Measurements from ENCODE around the gene ST6GALNAC3.
A peak's percentile ranks its signal among the peaks of the same experiment; 100 is the strongest.

The ST6GALNAC3 gene

DNA sequence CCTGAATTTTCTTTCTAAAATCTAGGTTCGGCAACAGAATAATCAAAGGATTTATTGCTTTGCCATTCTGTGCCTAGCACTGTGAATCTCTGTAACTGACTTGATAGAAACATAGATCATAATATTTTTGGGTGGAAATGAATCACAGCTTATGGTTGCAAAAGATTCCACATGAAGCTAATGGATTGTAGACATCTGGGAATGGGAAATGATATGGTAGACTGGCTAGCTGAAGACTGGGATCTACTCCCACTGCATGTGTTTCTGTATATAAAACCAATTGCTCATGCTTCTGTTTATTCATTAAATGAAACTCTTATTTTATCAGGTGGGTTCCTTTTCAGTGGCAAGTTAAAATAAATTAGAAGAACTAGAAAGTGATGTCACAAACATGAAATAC is 395.6 kb downstream of the ST6GALNAC3 start:
- DNase-seq, result no peak

- DNase-seq, result no peak
Observed at GRCh38 chr1:76471536-76471935, 397.0 kb downstream of the ST6GALNAC3 start.

DNA sequence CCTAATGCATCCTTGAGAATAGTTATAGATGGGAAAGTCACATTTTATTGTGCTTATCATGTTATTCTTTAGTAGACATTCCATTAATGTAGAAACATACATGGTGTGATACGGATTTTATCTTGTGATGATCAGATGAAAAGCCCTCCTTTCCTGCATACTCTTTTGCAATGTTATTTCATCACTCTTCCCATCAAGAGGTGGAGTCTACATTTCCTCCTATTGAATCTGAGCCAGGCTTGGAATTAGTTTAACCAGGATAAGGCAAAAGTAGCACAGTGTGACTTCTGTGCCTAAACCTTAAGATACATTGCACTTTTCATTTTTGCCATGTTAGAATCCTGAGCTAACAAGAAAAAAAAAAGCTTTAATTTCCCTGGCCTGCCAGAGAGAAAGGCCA is 399.0 kb downstream of the ST6GALNAC3 start:
- DNase-seq, result no peak

DNA sequence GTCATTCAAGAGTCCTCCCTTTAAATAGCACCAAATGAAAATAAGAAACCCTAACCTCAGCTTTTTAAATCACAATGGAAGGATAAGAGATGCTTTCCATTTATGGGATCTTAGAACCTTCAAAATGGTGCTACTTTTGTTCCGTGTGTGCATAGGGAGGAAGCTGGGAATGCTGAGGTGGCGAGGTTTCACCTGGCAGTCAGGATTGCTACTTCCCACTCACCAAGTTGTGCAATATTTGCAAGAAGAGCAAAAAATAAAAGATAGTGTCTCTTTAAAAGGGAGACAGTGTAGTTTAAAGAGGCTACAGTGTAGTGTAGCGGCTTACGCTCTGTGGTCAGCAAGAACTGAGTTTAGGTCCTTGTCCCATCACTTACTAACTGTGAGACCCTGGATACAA is 400.4 kb downstream of the ST6GALNAC3 start:
- no peak for DNase-seq

DNA sequence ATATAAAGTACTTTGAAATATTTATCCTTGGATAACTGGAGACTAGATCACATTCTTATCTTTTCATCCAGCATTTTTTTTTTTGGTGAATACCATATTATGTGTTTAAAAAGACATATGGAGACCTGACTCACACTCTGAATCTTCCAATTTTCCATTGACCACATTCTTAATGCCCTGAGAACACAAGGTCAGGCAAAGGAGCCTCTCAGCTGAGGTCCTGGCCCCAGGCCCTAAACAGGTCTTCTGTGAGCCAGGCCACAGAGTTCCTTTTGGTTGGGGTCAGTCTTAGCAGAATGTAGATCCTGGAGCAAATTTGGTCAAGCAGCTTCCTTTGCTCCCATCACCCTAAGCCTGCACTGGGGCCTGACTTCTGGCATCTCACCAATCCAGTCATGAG is 402.6 kb downstream of the ST6GALNAC3 start:
- no peak for DNase-seq

DNA sequence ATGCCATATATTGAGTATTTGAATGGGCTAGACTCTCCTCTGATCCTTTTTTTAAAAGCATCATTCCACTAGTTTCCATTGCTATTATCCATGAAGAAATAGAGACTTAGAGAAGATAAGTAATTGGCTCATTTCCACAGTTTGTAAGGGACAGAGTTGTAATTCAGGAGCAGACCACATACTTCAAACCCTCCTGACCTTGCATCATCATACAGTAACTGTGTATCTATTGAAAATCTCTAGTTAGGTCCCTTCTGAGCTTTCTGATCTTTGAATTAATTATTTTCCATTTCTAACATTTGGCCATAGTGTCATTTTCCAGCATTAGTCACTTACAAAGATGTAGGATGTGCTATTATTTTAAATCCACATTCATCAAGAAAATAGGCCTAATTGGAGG is 406.3 kb downstream of the ST6GALNAC3 start:
- no peak for DNase-seq

DNA sequence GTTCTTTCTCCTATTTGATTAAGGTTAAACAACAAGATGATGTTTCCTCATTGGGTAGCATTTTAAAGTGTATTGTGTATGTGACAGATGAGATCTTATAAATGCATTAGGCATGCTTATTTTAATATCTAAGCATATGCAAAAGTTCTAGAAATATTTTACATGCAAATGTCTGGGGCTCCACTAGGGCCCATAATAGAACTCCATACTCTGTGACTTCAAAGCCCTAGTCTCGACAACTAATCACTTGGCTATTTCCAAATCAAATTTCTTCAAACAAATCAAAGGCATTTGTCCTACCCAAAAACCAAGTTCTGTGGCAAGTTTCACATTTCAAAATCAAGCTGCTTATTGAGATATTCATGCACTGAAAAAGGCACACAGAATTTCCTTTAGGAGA is 407.1 kb downstream of the ST6GALNAC3 start:
- DNase-seq, result no peak

DNA sequence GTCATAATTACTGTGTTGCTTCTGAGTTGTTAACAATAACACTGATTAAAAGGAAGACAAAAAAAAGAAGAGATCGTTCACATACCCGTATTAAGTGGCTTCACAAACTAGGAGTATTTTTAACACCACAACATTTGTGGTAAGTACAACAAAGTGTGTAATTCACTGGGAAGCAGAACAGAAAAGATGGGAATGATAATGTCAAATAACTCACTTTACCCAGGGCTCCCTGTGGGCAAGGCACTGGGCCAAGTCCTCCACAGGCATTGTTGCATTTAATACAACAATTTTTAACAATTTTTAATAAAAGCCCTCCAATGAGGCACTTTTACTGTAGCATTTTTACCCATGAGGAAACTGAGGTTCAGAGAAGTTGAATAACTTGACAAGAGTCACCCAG is 407.7 kb downstream of the ST6GALNAC3 start:
- no peak for DNase-seq

DNA sequence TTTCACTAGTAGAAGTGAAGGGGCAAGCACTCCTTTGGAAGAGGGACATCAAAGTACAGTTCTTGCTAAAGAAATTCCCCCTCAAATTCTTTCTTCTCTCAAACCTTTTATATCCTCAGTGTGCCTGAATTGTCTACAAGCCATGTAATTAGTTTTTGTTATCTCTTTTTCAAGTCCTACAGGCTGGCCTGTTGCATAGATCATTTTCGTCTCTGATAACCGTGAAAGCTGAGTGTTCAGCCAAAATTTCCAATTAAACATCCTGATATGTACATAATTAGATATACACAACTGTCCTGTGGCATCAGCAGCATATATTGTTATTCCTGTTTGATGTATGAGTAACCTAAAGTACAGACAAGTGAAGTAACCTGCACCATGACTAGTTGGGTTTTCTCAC is 417.2 kb downstream of the ST6GALNAC3 start:
- no peak for DNase-seq

DNA sequence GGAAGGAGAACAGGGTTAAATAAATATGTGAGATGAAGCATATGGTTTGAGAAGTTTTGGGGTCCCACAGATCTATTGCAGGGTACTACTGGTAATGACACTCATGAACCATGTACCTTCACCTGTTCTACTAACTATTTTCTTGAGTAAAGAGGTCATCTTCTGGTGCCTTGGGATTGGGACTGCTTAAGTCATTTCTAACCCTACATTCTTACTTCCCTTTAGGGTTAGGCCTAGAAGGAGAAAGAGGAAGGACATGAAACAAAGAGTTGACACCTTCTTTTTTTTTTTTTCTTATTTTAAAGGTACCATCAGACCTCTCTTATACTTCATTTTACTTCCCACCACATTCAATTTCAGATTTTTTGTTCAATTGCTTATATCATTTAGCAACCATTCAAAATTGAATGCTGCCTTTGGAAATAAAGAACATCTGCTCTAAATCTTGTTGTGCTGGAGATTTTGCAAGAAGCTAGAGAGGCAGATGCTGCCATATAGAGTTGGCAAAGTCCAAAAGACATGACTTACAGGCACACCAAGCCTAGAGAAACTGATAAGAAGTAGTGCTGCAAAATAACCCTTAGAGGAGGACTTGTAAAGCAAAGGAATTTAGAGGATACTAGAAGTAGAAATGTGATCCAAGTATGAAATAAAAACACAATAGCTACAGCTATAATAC is 418.3 kb downstream of the ST6GALNAC3 start:
- DNase-seq, result no peak

- DNase-seq, result peak; percentile 14
Observed at GRCh38 chr1:76494807-76495206, 420.3 kb downstream of the ST6GALNAC3 start.

GRCh38 chr1:76496871-76497270 is 422.3 kb downstream of the ST6GALNAC3 start:
- DNase-seq, result no peak

DNA sequence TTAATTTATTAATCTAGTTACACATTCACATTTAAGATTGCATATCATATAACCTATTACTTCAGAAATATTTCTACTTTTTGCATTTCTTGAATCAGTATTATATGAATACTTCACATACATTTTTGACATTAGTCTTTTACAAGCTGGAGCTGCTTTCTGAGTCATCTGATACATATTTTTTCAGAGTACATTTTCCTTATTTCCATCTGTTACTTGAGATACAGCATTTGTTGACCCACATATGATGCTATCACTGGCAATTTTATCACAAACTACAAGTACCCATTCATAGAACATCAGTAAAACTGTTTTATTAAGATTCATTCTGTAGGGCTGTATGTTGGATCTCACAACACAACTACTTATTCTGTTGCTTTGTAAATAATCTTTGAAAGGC is 425.6 kb downstream of the ST6GALNAC3 start:
- DNase-seq, result no peak

DNA sequence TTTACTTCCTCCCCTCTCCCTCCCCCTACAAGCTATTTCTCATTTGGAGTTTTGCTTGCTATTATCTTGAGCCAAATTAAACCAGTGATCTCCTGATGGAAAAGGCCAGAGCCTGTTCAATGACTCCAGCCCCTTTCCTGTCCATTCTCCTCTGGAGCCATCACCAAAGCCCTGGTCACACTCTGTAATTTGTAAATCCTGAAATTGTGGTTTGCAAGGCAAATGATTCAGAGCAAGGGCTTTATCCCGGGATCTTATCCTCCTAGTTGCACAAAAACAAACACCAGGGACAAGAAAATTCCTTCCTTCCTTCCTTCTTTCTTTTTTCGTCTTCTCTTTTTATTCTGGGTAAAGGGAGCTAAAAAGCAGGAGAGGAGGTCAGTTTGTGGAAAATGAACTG is 426.6 kb downstream of the ST6GALNAC3 start:
- DNase-seq, result no peak

- DNase-seq, result no peak
Observed at GRCh38 chr1:76501586-76502219, 427.2 kb downstream of the ST6GALNAC3 start.

- no peak for DNase-seq
Observed at GRCh38 chr1:76503100-76503499, 428.6 kb downstream of the ST6GALNAC3 start.

GRCh38 chr1:76503736-76504135 is 429.2 kb downstream of the ST6GALNAC3 start:
- DNase-seq, result no peak

GRCh38 chr1:76507376-76507775 is 432.8 kb downstream of the ST6GALNAC3 start:
- no peak for DNase-seq

GRCh38 chr1:76508871-76509270 is 434.3 kb downstream of the ST6GALNAC3 start:
- DNase-seq, result no peak

DNA sequence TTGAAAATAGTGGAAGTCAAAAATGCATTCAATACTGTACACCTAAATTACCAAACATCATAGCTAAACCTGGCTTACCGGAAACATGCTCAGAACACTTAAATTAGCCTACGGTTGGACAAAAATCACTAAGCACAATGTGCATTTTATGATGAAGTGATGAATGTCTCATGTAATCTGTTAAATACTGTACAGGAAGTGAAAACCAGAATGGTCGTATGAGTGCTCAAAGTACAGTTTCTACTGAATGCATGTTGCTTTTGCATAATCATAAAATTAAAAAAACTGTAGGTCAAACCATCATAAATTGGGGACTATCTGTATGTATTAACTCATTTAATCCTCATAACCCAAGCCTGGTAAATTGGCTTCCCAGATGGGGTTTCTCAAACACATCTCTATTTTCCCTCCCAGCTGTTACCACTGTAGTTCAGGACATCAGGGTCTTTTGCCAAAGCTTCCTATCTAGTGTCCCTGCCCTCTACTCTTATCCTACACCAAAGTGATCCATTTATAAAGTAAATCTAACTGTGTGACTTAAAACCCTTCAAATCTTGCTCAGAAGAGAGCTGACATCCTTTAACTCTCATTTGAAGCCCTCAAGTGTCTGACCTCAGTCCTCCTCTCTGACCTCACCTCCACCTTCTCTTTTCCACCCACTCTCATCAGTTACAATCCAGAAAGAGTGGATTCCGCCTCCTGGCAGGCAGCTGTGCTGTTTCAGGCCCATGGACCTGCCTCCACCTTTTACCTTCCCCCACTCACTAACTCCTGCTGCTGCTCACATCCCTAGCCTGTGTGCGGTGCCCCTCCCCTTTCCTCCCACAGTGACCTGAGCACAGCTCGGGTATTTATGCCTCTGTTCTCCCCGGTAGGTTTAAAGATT is 436.4 kb downstream of the ST6GALNAC3 start:
- no peak for DNase-seq

DNA sequence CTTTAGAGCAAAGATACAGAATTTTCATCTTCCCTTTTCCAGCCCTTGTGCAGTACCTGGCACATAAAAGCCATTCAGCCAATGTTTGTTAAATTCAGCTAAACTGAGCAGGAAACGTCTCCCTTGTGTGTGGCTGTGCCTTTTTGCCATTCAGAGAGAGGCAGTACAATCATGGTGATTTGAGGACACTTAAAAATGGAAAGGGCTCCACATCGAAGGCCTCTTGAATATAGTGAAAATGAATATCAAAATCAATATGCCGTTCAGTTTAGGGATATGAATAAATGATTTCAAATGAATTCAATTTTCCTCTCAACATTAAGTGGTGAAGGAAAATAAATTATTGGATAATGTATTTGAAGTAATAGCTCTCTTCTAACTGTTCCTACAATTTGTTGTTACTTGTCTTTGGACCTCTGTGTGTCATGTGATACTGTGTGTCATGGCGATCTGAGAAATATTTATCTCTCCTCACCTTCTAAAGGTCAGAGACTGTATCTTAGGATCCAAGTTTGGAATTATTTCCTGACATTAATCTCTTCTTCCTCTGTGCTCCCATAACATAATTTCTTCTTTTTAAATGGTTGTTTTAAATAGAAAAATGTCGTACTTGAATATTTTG is 437.1 kb downstream of the ST6GALNAC3 start:
- no peak for DNase-seq

DNA sequence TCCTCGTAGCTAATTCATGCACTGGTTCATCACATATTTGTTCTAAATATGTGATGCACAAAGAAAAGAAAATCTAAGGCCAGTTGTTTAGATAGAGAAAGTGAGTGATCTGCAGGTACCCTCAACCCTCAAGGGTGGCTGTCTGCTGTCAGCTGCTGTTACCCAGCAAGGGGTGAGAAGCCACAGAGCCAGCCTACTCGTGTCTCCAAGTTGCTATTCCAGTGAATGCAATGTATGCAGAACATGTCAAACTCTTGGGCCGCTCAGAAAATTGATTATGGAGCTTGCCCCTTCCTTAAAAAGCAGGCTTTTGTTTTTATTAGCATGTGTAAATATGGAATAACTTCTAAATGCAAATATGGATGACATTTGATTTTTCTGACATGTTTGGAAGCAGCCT is 456.4 kb downstream of the ST6GALNAC3 start:
- no peak for DNase-seq

DNA sequence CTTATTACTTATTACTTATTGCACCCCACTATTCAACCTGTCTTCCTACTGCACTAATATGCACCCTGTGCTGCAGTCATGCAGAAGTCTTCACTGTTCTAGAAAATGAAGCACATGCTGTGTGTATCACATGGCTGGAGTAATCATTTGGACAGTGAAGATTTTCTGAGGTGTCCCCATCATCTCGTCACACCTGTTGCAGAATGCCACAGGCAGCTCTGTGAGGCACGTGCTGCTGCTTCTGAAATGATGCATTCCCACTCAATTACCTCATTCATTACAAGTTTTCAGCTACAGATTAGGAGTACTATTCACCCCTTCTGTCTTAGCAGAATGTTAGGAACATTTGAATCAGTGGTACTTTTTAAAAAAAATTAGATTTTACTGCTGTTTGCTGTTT is 467.1 kb downstream of the ST6GALNAC3 start:
- no peak for DNase-seq

- DNase-seq, result no peak
Observed at GRCh38 chr1:76542359-76542758, 467.8 kb downstream of the ST6GALNAC3 start.
